ENCODE data around the gene OR5H1.
"Not testable (repeated sequence)": the region's sequence is repeated elsewhere in the genome, so short reads cannot be mapped to it uniquely, and the experiment has no call there.

Gene OR5H1

DNA sequence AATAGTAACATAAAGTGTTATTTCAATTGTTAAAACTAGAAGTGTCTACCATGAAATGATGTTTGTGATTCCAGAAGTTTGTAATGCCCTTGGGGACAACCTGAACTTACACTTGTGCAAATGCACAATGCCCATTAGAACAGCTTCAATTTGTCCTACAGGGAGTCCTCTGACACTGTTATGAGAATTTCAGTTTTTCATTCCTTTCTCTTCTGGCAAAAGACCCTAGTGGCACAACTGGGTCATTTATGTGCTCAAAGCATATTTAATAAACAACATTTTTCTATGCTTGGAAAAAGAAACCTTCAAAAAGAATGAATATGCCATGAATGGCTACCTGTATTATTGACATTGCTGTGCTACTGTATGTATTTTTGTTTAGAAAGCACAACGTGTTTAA is at the start of gene OR5H1:
Gene OR5H1 (plus strand): TSS at position 301 of the 400 bp plus-strand sequence. CDS start 1,977 bp downstream, outside the sequence.
- DNase-seq, result no peak

DNA sequence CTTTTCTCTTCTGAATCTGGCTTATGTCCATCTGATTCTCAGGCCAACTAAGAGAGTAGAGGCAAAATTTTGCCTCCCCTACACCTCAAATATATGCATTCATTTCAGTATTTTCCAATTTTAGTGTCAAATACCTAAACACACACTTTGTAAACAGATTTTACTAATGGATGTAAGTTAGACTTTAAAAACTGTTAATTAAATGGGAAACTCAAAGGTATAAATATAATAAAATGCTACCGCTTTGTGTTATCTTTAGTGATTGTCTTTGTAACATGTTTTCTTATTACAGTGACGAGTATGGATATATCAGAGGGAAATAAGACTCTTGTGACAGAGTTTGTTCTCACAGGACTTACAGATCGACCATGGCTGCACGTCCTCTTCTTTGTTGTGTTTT is 43.6 kb upstream of the OR5H1 start, which contains the start of gene OR5AC2:
Gene OR5AC2 (plus strand): TSS at position 301 of the 400 bp plus-strand sequence. CDS start 0 bp downstream, at position 301.
- DNase-seq, result no peak

DNA sequence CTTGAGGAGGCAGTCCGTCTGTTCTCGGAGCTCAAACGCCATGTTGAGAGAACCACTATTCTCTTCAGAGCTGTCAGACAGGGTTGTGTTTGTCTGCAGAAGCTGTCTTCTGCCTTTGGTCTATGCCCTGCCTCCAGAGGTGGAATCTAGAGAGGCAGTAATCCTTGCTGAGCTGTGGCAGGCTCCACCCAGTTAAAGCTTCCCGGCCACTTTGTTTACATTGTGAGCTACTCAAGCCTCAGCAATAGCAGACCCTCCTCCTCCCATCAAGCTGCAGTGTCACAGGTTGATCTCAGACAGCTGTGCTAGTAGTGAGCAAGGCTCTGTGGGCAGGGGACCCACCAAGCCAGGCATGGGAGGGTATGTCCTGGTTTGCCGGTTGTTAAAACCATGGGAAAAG is 34.6 kb upstream of the OR5H1 start:
- DNase-seq, result no peak

DNA sequence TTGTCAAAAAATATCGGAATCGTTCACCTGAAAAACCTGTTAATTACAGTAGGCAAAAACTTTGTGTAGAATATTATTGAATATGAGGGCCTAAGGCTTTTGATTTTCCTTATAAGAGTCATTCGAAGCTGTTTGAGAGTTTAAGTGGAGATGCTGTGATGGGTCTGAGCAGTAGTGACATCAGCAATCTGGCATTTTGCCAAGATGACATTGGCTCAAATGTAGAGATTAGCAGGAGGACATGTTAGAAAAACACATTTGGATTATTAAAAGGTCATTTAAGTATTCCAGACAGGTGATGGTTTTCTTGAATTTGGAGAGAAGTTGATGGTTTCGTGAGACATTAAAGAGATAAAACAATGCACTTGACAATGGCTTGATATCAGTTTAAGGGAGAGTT is 30.7 kb upstream of the OR5H1 start:
- DNase-seq, result no peak

DNA sequence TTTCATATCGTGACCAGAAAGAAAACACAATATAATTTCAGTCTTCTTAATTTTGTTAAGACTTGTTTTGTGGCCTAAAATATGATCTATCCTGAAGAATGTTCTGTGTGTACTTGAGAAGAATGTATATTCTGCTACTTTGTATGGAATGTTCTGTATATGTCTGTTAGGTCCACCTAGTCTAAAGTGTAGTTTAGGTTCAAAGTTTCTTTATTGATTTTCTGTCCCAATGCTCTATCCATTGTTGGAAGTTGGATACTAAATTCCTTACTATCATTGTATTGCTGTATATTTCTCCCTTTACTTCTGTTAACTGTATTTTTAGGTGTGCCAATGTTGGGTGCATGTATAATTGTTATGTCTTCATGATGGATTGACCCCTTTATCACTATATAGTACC is 22.4 kb upstream of the OR5H1 start:
- DNase-seq, result no peak

DNA sequence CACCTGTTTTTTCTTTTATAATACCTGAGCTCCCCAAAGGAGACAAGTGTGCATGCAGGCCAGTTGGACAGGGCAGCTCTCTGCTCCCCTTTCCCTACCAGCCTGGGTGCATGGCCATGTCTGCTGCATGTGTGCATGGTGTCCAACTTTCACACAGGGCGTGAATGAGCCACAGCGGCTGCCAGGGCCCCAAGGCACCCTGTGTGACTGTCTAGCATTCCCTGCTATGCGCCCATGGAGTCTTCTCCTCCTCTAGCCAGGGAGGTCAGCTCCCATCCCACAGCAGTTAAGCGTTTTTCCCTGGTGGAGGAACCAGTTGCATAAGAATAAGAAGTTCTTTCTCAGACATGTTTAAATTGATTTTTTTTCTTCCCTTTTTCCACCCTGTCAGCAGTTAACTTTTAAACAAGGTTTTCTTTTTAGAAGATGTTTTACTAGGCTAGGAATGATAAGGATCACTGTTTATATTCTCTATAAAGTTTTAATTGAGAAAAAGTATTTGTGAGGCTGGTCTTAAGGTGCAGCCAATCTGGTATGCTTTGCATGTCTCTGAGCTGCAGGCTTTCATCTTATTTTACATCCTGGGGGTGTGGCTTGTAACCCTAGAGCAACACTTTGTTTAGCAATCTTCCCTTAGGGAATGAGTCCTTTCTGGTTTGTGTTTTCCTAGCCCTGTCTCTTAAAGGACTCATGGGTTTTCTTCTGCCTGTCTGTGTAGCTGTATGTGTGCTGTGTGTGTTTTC is 20.5 kb upstream of the OR5H1 start:
- DNase-seq, result no peak

DNA sequence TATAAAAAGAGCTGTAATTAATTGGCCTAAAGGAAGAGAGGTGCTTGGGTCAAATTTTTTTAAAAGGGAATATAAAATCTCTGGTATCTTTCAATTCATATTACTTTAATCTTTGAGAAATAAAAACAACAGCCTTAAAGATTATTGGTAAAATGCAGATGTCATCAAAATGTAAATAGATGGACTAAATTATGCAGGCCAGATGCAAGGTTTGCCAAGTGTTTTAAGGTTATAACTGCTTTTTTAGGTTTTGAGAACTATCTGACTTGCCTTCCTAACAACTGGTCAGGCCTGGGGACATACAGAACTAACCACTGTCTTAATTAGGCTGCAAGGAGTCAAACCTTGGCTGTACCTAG is 20.0 kb upstream of the OR5H1 start:
- DNase-seq, result no peak

DNA sequence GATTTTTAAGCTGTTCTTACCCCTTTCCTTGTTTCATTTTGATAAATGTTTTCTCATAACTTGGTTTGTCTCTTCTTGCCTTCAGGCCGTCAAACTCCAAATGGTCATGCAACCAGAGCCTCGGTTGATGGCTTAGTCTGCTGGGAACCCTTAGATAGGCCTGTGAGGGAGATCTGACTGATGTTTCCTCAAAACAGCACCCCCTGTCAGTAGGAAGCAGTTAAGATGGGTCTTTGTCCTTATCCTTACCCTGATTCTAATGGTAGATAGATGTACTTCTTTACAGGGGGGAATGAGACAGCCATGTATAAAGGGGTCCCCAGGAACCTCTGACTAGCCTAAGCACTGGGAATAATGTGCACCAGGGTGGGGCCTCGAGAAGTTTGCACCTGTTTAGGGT is 16.3 kb upstream of the OR5H1 start:
- no peak for DNase-seq

DNA sequence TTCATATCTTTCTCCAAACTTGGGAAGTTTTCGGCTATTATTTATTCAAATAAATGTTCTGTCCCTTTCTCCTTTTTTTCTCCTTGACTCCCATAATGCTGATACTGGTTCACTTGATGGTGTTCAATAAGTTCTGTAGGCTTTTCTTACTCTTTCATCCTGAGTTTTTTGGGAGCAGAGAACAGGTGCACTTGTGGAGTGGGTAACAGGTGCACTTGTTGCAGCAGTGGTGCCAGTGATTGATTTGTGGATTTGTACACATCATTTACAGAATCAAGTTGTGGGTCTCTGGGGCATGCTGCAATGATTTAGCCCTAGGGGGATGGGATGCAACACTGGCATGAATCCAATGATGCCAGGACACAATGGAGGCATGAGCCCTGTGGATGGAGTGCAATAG is 14.8 kb upstream of the OR5H1 start:
- DNase-seq, result no peak

DNA sequence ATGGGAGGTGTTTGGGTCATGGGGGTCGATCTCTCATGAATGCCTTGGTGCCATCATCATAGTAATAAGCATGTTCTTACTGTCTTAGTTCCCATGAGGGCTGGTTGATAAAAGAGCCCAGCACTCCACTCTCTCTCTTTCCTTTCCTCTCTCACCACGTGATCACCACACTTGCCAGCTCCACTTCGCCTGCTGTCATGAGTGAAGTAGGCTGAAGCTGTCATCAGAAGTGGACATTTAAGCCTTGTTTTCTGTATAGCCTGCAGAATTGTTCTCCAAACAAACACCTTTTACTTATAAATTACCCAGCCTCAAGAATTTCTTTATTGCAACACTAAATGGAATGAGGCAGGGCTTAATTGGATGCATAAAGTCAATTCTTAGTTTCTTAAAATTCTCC is 6.1 kb downstream of the OR5H1 start:
- DNase-seq, result no peak

DNA sequence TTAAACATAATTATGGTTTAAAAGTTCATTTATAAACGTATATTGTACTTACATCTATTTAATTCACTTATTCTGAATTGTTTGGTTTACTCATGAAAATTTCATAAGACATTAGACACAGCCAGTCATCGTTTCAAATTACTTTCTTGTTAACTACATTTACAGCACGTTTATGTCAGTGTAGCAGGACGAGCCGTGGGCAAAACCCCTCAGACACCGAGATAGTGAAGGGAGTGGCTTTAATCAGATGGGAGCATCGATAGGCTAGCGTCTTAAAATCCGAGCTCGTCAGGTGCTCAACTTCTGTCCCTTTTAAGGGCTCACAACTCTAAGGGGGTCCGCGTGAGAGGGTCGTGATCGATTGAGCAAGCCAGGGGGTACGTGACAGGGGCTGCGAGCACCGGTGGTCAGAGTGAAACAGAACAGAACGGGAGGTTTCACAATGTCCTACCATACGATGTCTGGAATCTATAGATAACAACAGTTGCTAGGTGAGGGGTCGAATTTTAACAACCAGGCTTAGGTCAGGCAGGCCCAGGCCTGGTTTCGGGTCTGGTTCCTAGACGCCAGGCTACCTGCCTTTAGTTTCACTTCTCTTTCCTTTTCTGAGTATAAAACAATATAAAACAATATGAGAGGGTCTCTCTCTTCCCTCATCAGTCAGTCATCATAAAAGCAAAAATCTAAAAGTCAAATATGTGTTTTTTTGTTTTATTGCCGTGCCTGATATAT is 7.5 kb downstream of the OR5H1 start:
- DNase-seq, result not testable (repeated sequence)

DNA sequence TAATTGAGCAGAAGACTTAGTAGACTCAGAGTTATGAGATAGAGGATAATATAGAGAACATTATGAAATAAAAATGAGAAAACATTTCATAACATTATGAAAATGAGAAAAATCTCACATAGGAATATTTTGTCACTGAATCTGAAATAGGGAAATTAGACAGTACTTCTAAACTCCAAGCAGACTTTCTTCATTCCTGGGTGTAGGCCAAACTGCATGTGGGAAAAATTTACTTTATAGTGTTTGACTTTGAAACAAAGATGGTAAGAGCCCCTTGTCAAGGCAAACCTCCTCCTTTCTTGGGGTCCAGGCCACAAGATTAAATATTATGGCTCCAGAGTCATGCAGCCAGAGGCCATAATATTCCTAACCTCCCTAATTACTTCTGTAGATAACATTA is 10.0 kb downstream of the OR5H1 start:
- no peak for DNase-seq

DNA sequence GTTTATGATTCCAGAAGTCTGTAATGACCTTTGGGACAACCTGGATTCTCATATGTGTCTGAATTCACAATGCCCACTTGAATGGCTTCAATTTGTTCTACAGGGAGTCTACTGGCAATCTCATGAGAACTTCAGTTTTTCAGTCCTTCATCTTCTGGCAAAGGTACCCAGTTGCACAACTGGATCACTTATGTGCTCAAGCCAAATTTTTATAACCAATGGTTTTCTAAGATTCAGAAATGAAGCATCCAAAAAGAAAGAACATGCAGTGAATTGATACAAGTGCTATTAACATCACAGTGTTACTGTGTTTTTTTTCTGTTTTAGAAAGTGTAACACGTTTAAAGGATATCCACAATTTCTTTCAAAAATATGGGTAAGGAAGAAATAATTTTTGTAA is 16.7 kb downstream of the OR5H1 start, which contains the start of gene OR5H14:
Gene OR5H14 (plus strand): TSS at position 301 of the 400 bp plus-strand sequence. CDS start 1,907 bp downstream, outside the sequence.
- no peak for DNase-seq

DNA sequence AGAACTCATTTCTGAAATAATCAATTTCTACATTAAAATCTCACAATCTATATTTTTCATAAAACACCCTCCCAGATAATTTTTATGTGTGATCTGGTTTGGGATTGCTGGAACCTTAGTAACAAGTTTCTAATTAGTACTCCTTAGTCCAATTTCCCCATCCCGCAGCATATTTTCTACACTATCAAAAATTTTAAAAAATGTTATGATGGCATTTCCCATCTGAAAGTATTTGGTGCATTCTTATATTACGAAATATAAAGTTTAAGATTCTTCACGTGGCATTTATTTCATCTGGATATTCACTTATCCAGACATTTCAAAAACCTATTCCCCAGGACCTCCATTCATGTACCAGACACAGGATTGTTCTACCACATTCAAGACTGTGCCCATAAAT is 18.2 kb downstream of the OR5H1 start:
- DNase-seq, result no peak

DNA sequence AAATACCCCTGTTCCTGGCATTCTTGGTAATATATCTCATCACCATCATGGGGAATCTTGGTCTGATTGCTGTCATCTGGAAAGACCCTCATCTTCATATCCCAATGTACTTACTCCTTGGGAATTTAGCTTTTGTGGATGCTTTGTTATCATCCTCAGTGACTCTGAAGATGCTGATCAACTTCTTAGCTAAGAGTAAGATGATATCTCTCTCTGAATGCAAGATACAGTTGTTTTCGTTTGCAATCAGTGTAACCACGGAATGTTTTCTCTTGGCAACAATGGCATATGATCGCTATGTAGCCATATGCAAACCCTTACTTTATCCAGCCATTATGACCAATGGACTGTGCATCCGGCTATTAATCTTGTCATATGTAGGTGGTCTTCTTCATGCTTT is 18.9 kb downstream of the OR5H1 start:
- DNase-seq, result not testable (repeated sequence)

DNA sequence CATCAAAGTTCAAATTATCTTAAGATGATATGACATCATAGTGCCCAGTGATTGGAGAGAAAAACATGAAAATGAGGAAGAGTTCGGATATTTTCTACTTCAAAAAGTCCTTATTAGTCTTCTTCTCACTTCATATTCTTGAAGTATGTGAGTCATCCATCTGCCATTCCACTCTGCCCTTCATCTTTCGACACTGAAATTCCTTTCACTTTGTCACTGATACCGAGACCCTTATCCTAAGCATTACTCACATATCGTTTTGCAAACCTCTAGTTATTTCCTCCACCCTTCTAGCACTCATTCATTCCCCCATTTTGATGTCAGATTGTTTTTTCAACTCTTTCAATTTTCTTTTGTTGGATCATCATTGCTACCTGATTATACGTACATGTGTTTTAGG is 20.7 kb downstream of the OR5H1 start:
- DNase-seq, result no peak

DNA sequence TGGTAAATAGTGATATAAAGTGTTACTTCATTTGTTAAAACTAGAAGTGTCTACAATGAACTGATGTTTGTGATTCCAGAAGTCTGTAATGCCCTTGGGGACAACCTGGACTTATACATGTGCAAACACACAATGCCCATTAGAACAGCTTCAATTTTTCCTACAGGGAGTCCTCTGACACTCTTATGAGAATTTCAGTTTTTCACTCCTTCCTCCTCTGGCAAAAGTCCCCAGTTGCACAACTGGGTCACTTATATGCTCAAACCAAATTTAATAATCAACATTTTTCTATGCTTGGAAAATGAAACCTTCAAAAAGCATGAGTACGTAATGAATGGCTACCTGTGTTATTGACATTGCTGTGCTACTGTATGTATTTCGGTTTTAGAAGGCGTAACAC is 35.9 kb downstream of the OR5H1 start, which contains the start of gene OR5H15:
Gene OR5H15 (plus strand): TSS at position 301 of the 400 bp plus-strand sequence. CDS start 2,004 bp downstream, outside the sequence.
- no peak for DNase-seq

DNA sequence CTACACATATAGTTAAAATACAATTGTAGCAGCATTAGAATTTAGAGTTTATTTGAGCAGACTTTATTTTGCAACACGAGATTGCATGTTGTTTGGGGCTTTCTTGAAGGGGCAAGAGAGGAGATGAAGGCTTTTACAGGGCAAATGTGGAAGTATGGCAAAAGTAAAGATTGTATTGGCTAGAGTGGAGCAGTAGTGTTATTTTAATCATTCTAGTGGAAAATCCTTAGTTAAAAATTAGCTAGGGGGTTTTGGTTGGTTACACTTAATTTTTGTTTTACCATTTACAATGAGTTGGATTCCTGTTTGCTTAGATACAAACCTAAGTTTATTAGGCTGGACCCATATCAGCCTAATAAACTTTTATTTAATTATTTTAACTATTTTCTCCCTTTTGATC is 40.5 kb downstream of the OR5H1 start:
- DNase-seq, result no peak

DNA sequence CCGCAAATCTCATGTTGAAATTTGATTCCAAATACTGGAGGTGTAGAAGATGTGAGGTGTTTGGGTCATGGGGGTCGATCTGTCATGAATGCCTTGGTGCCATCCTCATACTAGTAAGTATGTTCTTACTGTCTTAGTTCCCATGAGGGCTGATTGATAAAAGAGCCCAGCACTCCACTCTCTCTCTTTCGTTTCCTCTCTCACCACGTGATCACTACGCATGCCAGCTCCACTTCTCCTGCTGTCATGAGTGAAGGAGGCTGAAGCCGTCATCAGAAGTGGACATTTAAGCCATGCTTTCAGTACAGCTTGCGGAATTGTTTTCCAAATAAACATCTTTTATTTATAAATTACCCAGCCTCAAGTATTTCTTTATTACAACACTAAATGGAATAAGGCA is 42.1 kb downstream of the OR5H1 start:
- DNase-seq, result no peak

DNA sequence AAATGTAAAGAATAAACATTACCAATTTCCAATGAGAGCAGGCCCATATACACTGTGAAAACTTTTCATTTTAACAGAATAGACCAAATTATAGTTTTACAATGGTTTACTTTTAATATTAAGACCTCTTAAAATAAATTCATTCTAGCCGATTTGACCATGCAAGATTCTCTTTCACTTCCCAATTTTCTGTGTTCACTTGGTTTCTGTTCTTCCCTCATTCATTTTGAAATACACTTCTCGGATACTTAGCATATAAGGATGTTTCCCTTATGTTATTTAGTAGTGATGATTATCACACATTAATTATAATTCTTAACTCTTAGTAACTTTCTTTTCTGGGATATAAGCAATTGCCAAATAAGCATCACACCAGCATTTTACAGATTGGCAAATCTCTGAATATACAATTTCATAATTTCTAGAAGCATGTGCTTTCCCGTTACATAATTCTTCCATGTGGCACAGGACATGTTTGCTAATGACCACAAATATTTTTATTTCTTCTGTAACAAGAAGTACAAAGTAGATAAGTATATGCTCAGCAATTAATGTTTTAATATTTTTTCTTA is 49.9 kb downstream of the OR5H1 start:
- no peak for DNase-seq

DNA sequence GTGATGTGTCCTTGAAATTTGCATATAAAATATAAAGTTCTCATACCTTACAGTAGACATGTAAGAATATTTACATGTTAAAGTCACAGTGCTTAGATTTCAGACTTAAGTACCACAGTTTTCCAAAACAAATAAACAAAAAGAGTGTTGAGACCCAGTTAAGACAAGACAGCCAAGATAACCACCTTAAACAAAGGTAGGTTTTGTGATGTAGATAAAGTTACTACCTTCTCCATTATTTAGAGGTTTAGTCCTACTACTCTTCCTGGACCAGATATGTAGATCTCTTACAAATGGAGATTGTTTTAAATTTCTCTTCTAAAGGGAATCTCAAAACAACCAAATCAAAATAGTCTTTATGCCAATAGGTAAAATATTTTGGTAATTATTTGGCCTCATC is 51.7 kb downstream of the OR5H1 start:
- no peak for DNase-seq

DNA sequence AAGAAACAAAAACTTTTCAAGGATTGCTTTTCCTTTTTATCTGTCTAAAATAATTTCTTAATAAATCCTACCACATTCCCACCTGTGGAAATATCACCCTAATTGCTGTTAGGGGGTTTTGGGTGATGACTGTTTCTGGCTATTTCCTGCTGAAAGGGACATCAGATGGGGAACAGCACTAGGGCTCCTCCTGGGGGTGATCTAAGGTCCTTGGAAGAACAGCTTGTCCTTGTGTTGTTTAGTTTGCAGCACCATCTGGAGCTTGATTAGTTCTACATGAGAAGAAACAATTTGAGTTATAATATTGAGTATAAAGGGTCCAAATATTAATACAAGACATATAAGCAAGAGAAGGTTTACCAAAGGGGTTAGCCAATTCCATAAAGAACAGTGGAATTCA is 54.7 kb downstream of the OR5H1 start:
- no peak for DNase-seq
